Trophoblast cell (in vitro differentiated cells and primary cell): ENCODE results near the gene KCNQ1.

ENCODE experiments used
- DNase-seq, 2 donors: peaks; one replicate each; pipeline ENCODE4 v3.0.0-alpha.2; 2016
- H2AFZ ChIP-seq: 2 replicates; pipeline ENCODE4 v1.6.1; 2013; ENCODE audit warnings: low read length, moderate library complexity, mild to moderate bottlenecking; ENCODE audit not compliant: insufficient read depth, poor library complexity
- H2AK5ac ChIP-seq: 2 replicates; pipeline ENCODE4 v1.6.1; 2013; ENCODE audit warnings: mild to moderate bottlenecking, low read length
- H2BK120ac ChIP-seq: 2 replicates; pipeline ENCODE4 v1.6.1; 2013; ENCODE audit warnings: low read length, mild to moderate bottlenecking, moderate library complexity; ENCODE audit not compliant: insufficient read depth, poor library complexity
- H2BK12ac ChIP-seq: 2 replicates; pipeline ENCODE4 v1.6.1; 2013; ENCODE audit warnings: mild to moderate bottlenecking, low read length, moderate library complexity
- H2BK5ac ChIP-seq: 2 replicates; pipeline ENCODE4 v1.6.1; 2013; ENCODE audit warnings: low read length, low read depth, moderate library complexity, mild to moderate bottlenecking; ENCODE audit not compliant: poor library complexity
- H3K14ac ChIP-seq: 2 replicates; pipeline ENCODE4 v1.6.1; 2013; ENCODE audit warnings: mild to moderate bottlenecking, low read length
- H3K18ac ChIP-seq: 2 replicates; pipeline ENCODE4 v1.6.1; 2013; ENCODE audit warnings: mild to moderate bottlenecking, low read length
- H3K23ac ChIP-seq: 2 replicates; pipeline ENCODE4 v1.6.1; 2013; ENCODE audit warnings: low read length
- H3K27ac ChIP-seq: 2 replicates; pipeline ENCODE4 v1.5.1; 2013; ENCODE audit warnings: low read depth, mild to moderate bottlenecking, inconsistent platforms, low read length, moderate library complexity
- H3K27me3 ChIP-seq: 2 replicates; pipeline ENCODE4 v1.6.1; 2013; ENCODE audit warnings: inconsistent platforms, mild to moderate bottlenecking, low read length, moderate library complexity; ENCODE audit not compliant: insufficient read depth
- H3K36me3 ChIP-seq, 2 experiments: 1 replicate in 1 of 2; 2 replicates in 1 of 2; pipeline ENCODE4 v1.6.1; 2013; ENCODE audit warnings: low read length in 2 of 2, mild to moderate bottlenecking in 2 of 2, moderate library complexity in 1 of 2; ENCODE audit not compliant: insufficient read depth in 2 of 2, control insufficient read depth in 1 of 2
- H3K4ac ChIP-seq: 2 replicates; pipeline ENCODE4 v1.6.1; 2013; ENCODE audit warnings: low read depth, mild to moderate bottlenecking, low read length, moderate library complexity
- H3K4me1 ChIP-seq, 2 experiments: 1 replicate in 1 of 2; 2 replicates in 1 of 2; pipeline ENCODE4 v1.6.1; 2013; ENCODE audit warnings: low read length in 2 of 2, mild to moderate bottlenecking in 2 of 2, moderate library complexity in 1 of 2; ENCODE audit not compliant: insufficient read depth in 2 of 2, control insufficient read depth in 1 of 2
- H3K4me2 ChIP-seq: 2 replicates; pipeline ENCODE4 v1.6.1; 2013; ENCODE audit warnings: inconsistent platforms, mild to moderate bottlenecking, low read length, moderate library complexity
- H3K4me3 ChIP-seq: 2 replicates; pipeline ENCODE4 v1.5.1; 2013; ENCODE audit warnings: mild to moderate bottlenecking, low read depth, low read length, inconsistent platforms
- H3K79me1 ChIP-seq: one replicate; pipeline ENCODE4 v1.6.1; 2013; ENCODE audit warnings: low read length
- H3K79me2 ChIP-seq: 2 replicates; pipeline ENCODE4 v1.6.1; 2013; ENCODE audit warnings: low read length, mild to moderate bottlenecking; ENCODE audit not compliant: control insufficient read depth, insufficient read depth, poor library complexity
- H3K9ac ChIP-seq: 2 replicates; pipeline ENCODE4 v1.6.1; 2013; ENCODE audit warnings: mild to moderate bottlenecking, low read length
- H3K9me3 ChIP-seq: 2 replicates; pipeline ENCODE4 v1.6.1; 2013; ENCODE audit warnings: low read depth, mild to moderate bottlenecking, control low read depth, inconsistent platforms, low read length; ENCODE audit not compliant: insufficient read depth
- H4K12ac ChIP-seq: 2 replicates; pipeline ENCODE4 v1.6.1; 2013; ENCODE audit warnings: low read depth, mild to moderate bottlenecking, low read length, moderate library complexity
- H4K8ac ChIP-seq: 2 replicates; pipeline ENCODE4 v1.6.1; 2013; ENCODE audit warnings: low read depth, mild to moderate bottlenecking, low read length, moderate library complexity
- H4K91ac ChIP-seq: one replicate; pipeline ENCODE4 v1.6.1; 2013; ENCODE audit warnings: low read depth, mild to moderate bottlenecking, low read length, moderate library complexity
- whole genome bisulfite sequencing: extraction: QIAGEN DNeasy Blood & Tissue Kit; methylation state at CpG from one replicate; pipeline ENCODE4 v1.1.7; 2013; ENCODE audit warnings: missing lambda C conversion rate; ENCODE audit not compliant: insufficient read length, insufficient coverage; ENCODE audit errors: extremely low coverage; 5-methylcytosine and 5-hydroxymethylcytosine counted together

Gene KCNQ1

GRCh38 chr11:2806351-2807024, 361.7 kb downstream of the KCNQ1 start:
- H2AFZ ChIP-seq: no peak overlapping the region
- H3K4me2 ChIP-seq: no peak overlapping the region
- H2BK120ac ChIP-seq: no peak overlapping the region
- no peak overlapping the region for H3K9ac ChIP-seq
- H2BK12ac ChIP-seq: no peak overlapping the region
- peaks cover 5 to 7% of the 10 kb centered on the region in 2 experiments for H3K4me1 ChIP-seq
- DNase-seq: no peak
- H3K9me3 ChIP-seq: peaks cover 2% of the 10 kb centered on the region
- no peak overlapping the region for H3K27ac ChIP-seq
- H2AK5ac ChIP-seq: peak overlapping the region; percentile 77
- H3K4ac ChIP-seq: no peak overlapping the region
- no peak overlapping the region for H3K18ac ChIP-seq
- H3K4me3 ChIP-seq: no peak overlapping the region
- no peaks in the 10 kb centered on the region for H3K27me3 ChIP-seq
- H3K79me2 ChIP-seq: no peaks in the 10 kb centered on the region
- H3K14ac ChIP-seq: no peak overlapping the region
- H3K36me3 ChIP-seq: no peaks in the 10 kb centered on the region
- H4K8ac ChIP-seq: no peak overlapping the region
- H4K12ac ChIP-seq: no peak overlapping the region
- no peak overlapping the region for H2BK5ac ChIP-seq
- H3K23ac ChIP-seq: no peak overlapping the region
- WGBS: no CpG with 5 or more reads among the region's 24 CpGs
- H3K79me1 ChIP-seq: peaks cover 3% of the 10 kb centered on the region
- no peak overlapping the region for H4K91ac ChIP-seq

- H3K4me1 ChIP-seq: peaks cover 6 to 14% of the 10 kb centered on the region in 2 experiments
- H3K27me3 ChIP-seq: no peaks in the 10 kb centered on the region
- no peak overlapping the region for H3K4ac ChIP-seq
- H2BK12ac ChIP-seq: no peak overlapping the region
- H3K4me2 ChIP-seq: no peak overlapping the region
- peaks cover 5% of the 10 kb centered on the region for H3K79me1 ChIP-seq
- no peaks in the 10 kb centered on the region for H3K79me2 ChIP-seq
- H3K9ac ChIP-seq: no peak overlapping the region
- no peak for DNase-seq
- H2AK5ac ChIP-seq: no peak overlapping the region
- H3K23ac ChIP-seq: no peak overlapping the region
- peaks cover 2% of the 10 kb centered on the region for H3K9me3 ChIP-seq
- H3K36me3 ChIP-seq: no peaks in the 10 kb centered on the region
- H4K12ac ChIP-seq: no peak overlapping the region
- no peak overlapping the region for H3K27ac ChIP-seq
- no peak overlapping the region for H3K4me3 ChIP-seq
- no peak overlapping the region for H3K14ac ChIP-seq
- no peak overlapping the region for H4K91ac ChIP-seq
- no peak overlapping the region for H2AFZ ChIP-seq
- H2BK5ac ChIP-seq: no peak overlapping the region
- no peak overlapping the region for H4K8ac ChIP-seq
- no peak overlapping the region for H3K18ac ChIP-seq
- no peak overlapping the region for H2BK120ac ChIP-seq
- no CpG with 5 or more reads among the region's 39 CpGs for WGBS
Observed at GRCh38 chr11:2807025-2807681, 362.3 kb downstream of the KCNQ1 start.

- Histone ChIP-seq H4K91ac (no peak overlapping the region), H2BK120ac (no peak overlapping the region), H3K4me3 (no peak overlapping the region), H3K79me2 (peaks cover under 1% of the 10 kb centered on the region), H2AK5ac (no peak overlapping the region), H3K9me3 (peaks cover 2% of the 10 kb centered on the region), H3K9ac (no peak overlapping the region), H3K4ac (no peak overlapping the region), H3K4me1 (peaks cover 10 to 19% of the 10 kb centered on the region in 2 experiments), H3K27me3 (no peaks in the 10 kb centered on the region), H2BK12ac (no peak overlapping the region), H3K14ac (no peak overlapping the region), H4K8ac (no peak overlapping the region), H4K12ac (no peak overlapping the region), H3K36me3 (no peaks in the 10 kb centered on the region), H3K23ac (no peak overlapping the region), H2BK5ac (no peak overlapping the region), H3K4me2 (no peak overlapping the region), H2AFZ (no peak overlapping the region), H3K79me1 (peaks cover 10% of the 10 kb centered on the region), H3K18ac (no peak overlapping the region), H3K27ac (no peak overlapping the region)
- WGBS: no CpG with 5 or more reads among the region's 11 CpGs
- no peak for DNase-seq
Observed at GRCh38 chr11:2807801-2808241, 363.0 kb downstream of the KCNQ1 start.

- H2BK5ac ChIP-seq: no peak overlapping the region
- no CpG with 5 or more reads among the region's 15 CpGs for WGBS
- H2BK12ac ChIP-seq: no peak overlapping the region
- H3K79me2 ChIP-seq: peaks cover 2% of the 10 kb centered on the region
- H3K9me3 ChIP-seq: peaks cover 4% of the 10 kb centered on the region
- H4K91ac ChIP-seq: no peak overlapping the region
- H2BK120ac ChIP-seq: no peak overlapping the region
- H3K27me3 ChIP-seq: no peaks in the 10 kb centered on the region
- H4K8ac ChIP-seq: no peak overlapping the region
- no peak overlapping the region for H3K4me2 ChIP-seq
- peaks cover 13 to 22% of the 10 kb centered on the region in 2 experiments for H3K4me1 ChIP-seq
- H2AK5ac ChIP-seq: no peak overlapping the region
- peaks cover 12% of the 10 kb centered on the region for H3K79me1 ChIP-seq
- H3K27ac ChIP-seq: no peak overlapping the region
- no peak overlapping the region for H3K23ac ChIP-seq
- H4K12ac ChIP-seq: no peak overlapping the region
- no peak for DNase-seq
- no peak overlapping the region for H3K4me3 ChIP-seq
- no peak overlapping the region for H2AFZ ChIP-seq
- H3K4ac ChIP-seq: no peak overlapping the region
- no peaks in the 10 kb centered on the region for H3K36me3 ChIP-seq
- H3K18ac ChIP-seq: no peak overlapping the region
- no peak overlapping the region for H3K9ac ChIP-seq
- no peak overlapping the region for H3K14ac ChIP-seq
Observed at GRCh38 chr11:2808850-2809846, 364.3 kb downstream of the KCNQ1 start.
